ENCODE measurements around the gene DUSP8. TPM values are rescaled to one million over a fixed set of nuclear protein-coding genes. Genes with fewer than 3 reads are reported as not detected.
A peak's percentile ranks its signal among the peaks of the same experiment; 100 is the strongest.

DUSP8 gene
- total RNA-seq, 2 donors from 2014 or later = 4.7 to 7.0 TPM

DNA sequence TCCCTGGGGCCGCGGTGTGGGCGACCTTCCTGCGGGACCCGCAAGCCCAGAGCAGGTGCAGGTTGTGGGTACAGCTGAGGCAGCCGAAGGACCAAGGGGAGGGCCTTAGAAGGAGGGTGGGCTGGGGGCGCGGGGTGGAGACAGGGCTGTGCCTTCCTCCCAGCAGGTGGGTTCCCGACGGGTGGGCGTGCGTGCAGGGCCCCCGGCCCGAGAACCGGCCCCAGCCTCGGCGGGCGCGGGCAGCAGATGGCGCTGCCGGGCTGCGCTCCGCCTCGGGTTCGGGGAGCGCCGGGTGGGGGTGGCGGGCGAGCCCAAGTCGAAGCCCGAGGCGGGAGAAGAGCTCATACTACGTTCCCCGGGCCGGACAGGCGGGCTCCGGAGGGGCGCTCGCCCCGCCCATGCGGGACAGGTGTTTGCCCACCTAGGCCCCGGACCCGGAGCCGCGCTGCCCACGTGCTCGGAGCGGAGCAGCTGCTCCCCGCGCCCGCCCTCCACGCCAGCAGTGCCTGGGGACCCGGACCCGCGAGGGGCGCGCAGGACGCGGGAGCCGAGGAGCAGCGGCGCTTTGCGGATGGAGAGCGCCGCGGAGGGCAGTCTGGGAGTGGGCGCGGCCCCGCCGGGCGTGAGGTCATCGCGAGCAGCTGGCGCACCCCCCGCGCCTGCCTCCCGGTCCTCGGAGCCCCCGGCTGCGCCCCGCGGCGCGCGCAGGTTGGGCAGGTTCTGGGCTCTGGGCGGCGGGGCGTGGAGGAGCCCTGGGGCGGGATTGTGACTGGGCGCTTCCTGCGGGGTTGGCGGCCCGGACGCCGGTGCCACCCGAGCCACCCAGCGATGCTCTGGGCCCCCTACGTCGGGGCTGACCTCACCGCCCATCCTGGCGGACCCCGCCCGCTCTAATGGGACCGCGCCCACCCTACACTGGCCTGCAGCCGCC is 25.3 kb downstream of the DUSP8 start:
- Histone ChIP-seq H3K4me1 (ENCODE audit: control insufficient read depth, insufficient read depth, low read length) (no peaks in the 10 kb centered on the region), H3K27me3 (ENCODE audit: control insufficient read depth, insufficient read depth, low read length, poor library complexity, severe bottlenecking) (peaks cover 71% of the 10 kb centered on the region), H3K9me3 (ENCODE audit: control insufficient read depth, low read length) (no peaks in the 10 kb centered on the region), H3K36me3 (ENCODE audit: control insufficient read depth, insufficient read depth, low read length) (no peaks in the 10 kb centered on the region), H3K4me3 (ENCODE audit: low read length) (no peak overlapping the region), H3K9ac (ENCODE audit: extremely low read depth, low read length, poor library complexity, severe bottlenecking) (no peak overlapping the region), H3K27ac (ENCODE audit: low read depth, low read length) (no peak overlapping the region)
- Mint-ChIP-seq H3K27ac (no peak overlapping the region), H3K4me3 (peak overlapping the region; percentile 37), H3K36me3 (ENCODE audit: low read depth) (no peaks in the 10 kb centered on the region), H3K4me1 (no peaks in the 10 kb centered on the region), H3K9me3 (no peaks in the 10 kb centered on the region), H3K27me3 (ENCODE audit: insufficient read depth) (peaks cover 58% of the 10 kb centered on the region)
- 2 to 3% methylated on average over 17 to 106 of the region's 106 CpGs for whole genome bisulfite sequencing, 2 experiments (ENCODE audit: insufficient coverage in 1 of 2, insufficient read length in 1 of 2)
- TF ChIP-seq, protein P1, sequence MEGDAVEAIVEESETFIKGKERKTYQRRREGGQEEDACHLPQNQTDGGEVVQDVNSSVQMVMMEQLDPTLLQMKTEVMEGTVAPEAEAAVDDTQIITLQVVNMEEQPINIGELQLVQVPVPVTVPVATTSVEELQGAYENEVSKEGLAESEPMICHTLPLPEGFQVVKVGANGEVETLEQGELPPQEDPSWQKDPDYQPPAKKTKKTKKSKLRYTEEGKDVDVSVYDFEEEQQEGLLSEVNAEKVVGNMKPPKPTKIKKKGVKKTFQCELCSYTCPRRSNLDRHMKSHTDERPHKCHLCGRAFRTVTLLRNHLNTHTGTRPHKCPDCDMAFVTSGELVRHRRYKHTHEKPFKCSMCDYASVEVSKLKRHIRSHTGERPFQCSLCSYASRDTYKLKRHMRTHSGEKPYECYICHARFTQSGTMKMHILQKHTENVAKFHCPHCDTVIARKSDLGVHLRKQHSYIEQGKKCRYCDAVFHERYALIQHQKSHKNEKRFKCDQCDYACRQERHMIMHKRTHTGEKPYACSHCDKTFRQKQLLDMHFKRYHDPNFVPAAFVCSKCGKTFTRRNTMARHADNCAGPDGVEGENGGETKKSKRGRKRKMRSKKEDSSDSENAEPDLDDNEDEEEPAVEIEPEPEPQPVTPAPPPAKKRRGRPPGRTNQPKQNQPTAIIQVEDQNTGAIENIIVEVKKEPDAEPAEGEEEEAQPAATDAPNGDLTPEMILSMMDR (conservative IDR thresholded peaks at IDR 0.05) = peak; percentile 89
- peak; percentile 88 for DNase-seq

DNA sequence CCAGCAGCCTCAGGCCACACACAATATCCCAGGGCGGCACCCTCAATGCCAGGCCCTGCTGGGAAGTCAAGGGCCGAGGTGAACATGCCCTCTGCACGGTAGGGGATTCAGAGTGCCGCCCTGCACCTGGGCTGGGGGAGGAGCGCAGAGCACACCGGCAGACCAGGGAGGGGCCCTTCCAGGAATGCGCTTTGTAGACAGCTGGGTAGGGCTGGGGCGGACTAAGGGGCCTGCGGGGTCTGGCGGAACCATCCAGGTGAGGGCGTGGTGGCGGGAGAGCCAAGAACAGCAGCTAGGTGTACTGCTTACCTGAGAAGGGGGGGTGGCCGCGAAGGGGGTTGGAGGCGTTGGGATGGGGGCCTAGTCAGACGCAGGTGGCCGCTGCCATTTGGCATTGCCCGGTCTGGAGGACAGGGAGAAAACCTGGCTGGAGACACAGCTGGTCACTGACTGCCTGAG is 26.0 kb downstream of the DUSP8 start:
- WGBS, 2 experiments (ENCODE audit: insufficient coverage in 1 of 2, insufficient read length in 1 of 2) = 39 to 41% methylated on average over 13 to 18 of the region's 18 CpGs

DNA sequence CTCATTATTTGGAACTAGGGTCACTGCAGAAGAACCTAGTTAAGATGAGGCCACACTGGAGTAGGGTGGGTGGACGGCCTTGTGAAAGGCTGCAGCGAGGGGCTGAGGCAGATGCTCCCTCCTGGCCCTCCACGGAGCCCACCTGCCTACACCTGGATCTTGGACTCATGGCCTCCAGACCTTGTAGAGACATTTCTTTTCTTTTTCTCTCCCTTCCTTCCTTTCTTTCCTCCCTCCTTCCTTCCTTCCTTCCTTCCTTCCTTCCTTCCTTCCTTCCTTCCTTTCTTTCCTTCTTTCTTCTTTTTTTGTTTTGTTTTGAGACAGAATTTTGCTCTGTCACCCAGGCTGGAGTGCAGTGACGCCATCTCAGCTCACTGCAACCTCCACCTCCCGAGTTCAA is 26.6 kb downstream of the DUSP8 start:
- Histone ChIP-seq H3K9ac (ENCODE audit: extremely low read depth, low read length, poor library complexity, severe bottlenecking) (no peak overlapping the region), H3K4me3 (ENCODE audit: low read length) (no peak overlapping the region), H3K36me3 (ENCODE audit: control insufficient read depth, insufficient read depth, low read length) (no peaks in the 10 kb centered on the region), H3K27ac (ENCODE audit: low read depth, low read length) (no peak overlapping the region), H3K9me3 (ENCODE audit: control insufficient read depth, low read length) (no peaks in the 10 kb centered on the region), H3K4me1 (ENCODE audit: control insufficient read depth, insufficient read depth, low read length) (no peaks in the 10 kb centered on the region), H3K27me3 (ENCODE audit: control insufficient read depth, insufficient read depth, low read length, poor library complexity, severe bottlenecking) (peaks cover 71% of the 10 kb centered on the region)
- Mint-ChIP-seq H3K4me3 (no peak overlapping the region), H3K4me1 (no peaks in the 10 kb centered on the region), H3K9me3 (no peaks in the 10 kb centered on the region), H3K36me3 (ENCODE audit: low read depth) (no peaks in the 10 kb centered on the region), H3K27me3 (ENCODE audit: insufficient read depth) (peaks cover 64% of the 10 kb centered on the region), H3K27ac (no peak overlapping the region)
- DNase-seq = no peak
- 87 to 88% methylated on average over 5 of the region's 5 CpGs for WGBS, 2 experiments (ENCODE audit: insufficient coverage in 1 of 2, insufficient read length in 1 of 2)
- TF ChIP-seq, protein P1 (conservative IDR thresholded peaks at IDR 0.05) = no peak

More for the DNA sequence above, 26.0 kb downstream of the DUSP8 start:
- H3K9me3 ChIP-seq (ENCODE audit: control insufficient read depth, low read length) = no peaks in the 10 kb centered on the region
- no peak overlapping the region for H3K9ac ChIP-seq (ENCODE audit: extremely low read depth, low read length, poor library complexity, severe bottlenecking)
- Mint-ChIP-seq H3K9me3 (no peaks in the 10 kb centered on the region), H3K36me3 (ENCODE audit: low read depth) (no peaks in the 10 kb centered on the region), H3K27ac (no peak overlapping the region), H3K4me3 (peak overlapping the region; percentile 37), H3K4me1 (no peaks in the 10 kb centered on the region), H3K27me3 (ENCODE audit: insufficient read depth) (peaks cover 61% of the 10 kb centered on the region)
- H3K4me3 ChIP-seq (ENCODE audit: low read length) = no peak overlapping the region
- DNase-seq = peak; percentile 80
- H3K4me1 ChIP-seq (ENCODE audit: control insufficient read depth, insufficient read depth, low read length) = no peaks in the 10 kb centered on the region
- no peak overlapping the region for H3K27ac ChIP-seq (ENCODE audit: low read depth, low read length)
- H3K36me3 ChIP-seq (ENCODE audit: control insufficient read depth, insufficient read depth, low read length) = no peaks in the 10 kb centered on the region
- TF ChIP-seq, protein P1 (conservative IDR thresholded peaks at IDR 0.05) = no peak
- peaks cover 71% of the 10 kb centered on the region for H3K27me3 ChIP-seq (ENCODE audit: control insufficient read depth, insufficient read depth, low read length, poor library complexity, severe bottlenecking)
